ENCODE results near the gene PRKAR2B.
"Not testable (repeated sequence)": the region's sequence is repeated elsewhere in the genome, so short reads cannot be mapped to it uniquely, and the experiment has no call there.

Gene PRKAR2B

DNA sequence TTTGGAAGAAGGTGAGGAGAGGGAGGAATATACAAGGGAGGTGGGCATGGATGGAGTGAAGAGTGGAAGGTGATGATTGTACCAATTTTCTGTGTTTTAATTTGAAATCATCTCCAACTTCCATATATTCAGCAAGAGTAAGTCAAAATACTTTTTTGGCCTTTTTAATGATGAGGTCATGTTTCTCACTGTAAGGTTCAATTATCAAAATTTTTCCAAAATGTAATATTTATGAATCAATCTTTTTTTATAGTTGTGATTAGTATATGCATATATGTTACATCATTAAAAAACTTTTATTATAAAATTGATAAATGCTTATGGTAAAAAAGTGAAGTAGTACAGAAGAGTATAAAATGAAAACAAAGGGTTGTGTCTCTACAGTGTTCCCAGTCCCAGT lies 40.7 kb downstream of the PRKAR2B start:
- no peak overlapping the region for H3K4me3 ChIP-seq (ENCODE audit: low read depth, low read length)
- DNase-seq (ENCODE audit: low read depth): no peak
- TF ChIP-seq, protein P1, sequence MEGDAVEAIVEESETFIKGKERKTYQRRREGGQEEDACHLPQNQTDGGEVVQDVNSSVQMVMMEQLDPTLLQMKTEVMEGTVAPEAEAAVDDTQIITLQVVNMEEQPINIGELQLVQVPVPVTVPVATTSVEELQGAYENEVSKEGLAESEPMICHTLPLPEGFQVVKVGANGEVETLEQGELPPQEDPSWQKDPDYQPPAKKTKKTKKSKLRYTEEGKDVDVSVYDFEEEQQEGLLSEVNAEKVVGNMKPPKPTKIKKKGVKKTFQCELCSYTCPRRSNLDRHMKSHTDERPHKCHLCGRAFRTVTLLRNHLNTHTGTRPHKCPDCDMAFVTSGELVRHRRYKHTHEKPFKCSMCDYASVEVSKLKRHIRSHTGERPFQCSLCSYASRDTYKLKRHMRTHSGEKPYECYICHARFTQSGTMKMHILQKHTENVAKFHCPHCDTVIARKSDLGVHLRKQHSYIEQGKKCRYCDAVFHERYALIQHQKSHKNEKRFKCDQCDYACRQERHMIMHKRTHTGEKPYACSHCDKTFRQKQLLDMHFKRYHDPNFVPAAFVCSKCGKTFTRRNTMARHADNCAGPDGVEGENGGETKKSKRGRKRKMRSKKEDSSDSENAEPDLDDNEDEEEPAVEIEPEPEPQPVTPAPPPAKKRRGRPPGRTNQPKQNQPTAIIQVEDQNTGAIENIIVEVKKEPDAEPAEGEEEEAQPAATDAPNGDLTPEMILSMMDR (IDR thresholded peaks at IDR 0.05; ENCODE audit: insufficient read depth, low read depth, low read length, missing control alignments): no peak

DNA sequence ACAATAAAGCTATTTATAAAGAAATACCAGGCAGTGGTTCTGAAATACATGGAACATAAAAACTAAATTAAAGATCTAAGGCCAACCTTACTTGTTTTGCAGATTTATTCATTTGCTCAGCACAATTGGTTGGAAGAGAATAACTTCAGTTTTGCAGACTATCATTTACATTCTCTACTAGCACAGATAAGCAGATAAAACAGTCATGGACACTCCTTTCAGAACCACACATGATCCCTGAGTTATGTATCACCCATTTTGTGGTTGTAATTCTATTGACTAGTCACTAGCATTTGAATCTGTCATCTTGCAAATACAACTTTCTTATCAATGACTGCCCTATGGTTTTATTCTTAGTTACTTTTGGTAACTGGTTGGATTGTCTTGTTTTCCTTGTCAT lies 45.1 kb downstream of the PRKAR2B start:
- H3K4me3 ChIP-seq (ENCODE audit: low read depth, low read length): no peak overlapping the region
- no peak for DNase-seq (ENCODE audit: low read depth)
- TF ChIP-seq, protein P1 (IDR thresholded peaks at IDR 0.05; ENCODE audit: insufficient read depth, low read depth, low read length, missing control alignments): no peak

DNA sequence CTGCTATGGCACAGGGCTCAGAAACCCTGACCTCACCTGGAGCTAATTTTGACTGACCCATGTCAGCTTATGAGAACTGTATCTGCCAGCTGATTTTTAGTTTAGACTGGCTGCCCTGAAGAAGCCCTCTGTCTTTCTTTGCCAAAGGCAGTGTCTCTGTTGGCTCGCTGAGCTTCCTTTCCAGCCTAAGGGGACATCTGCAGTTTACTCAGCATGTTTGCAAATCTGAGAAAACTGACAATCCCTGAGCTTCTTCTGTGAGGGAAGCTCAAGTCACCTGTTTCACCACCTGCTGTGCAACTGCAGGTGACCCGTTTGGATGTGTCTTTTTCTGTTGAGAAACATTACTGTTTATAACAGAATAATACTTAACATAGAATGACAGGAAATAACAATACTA lies 46.0 kb downstream of the PRKAR2B start:
- no peak overlapping the region for H3K4me3 ChIP-seq (ENCODE audit: low read depth, low read length)
- no peak for DNase-seq (ENCODE audit: low read depth)
- TF ChIP-seq, protein P1 (IDR thresholded peaks at IDR 0.05; ENCODE audit: insufficient read depth, low read depth, low read length, missing control alignments): no peak

DNA sequence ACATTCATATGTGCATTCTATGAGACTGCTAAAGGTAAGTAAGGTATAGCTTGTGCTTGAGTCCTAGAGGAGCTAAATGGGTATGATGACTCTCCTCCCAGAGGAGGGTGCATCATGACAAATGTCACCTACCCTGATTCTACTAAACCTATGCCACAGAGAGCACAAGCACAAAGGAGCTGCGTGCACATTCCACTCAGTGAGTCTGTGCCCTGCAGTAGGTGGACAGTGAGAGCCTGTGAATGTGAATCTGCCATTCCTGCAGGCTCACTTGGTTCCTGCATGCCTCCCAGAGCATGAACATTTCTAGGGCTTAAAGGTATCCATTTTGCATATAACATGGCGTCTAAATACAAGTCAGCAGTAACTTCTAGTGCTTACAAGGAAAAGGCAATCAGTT lies 46.8 kb downstream of the PRKAR2B start:
- DNase-seq (ENCODE audit: low read depth): no peak
- TF ChIP-seq, protein P1 (IDR thresholded peaks at IDR 0.05; ENCODE audit: insufficient read depth, low read depth, low read length, missing control alignments): no peak

DNA sequence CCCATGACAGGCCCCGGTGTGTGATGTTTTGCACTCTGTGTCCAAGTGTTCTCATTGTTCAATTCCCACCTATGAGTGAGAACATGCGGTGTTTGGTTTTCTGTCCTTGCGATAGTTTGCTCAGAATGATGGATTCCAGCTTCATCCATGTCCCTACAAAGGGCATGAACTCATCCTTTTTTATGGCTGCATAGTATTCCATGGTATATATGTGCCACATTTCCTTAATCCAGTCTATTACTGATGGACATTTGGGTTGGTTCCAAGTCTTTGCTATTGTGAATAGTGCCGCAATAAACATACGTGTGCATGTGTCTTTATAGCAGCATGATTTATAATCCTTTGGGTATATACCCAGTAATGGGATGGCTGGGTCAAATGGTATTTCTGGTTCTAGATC lies 49.2 kb downstream of the PRKAR2B start:
- not testable (repeated sequence) for DNase-seq (ENCODE audit: low read depth); H3K4me3 ChIP-seq (ENCODE audit: low read depth, low read length)

More for the DNA sequence above, 46.8 kb downstream of the PRKAR2B start:
- no peak overlapping the region for H3K4me3 ChIP-seq (ENCODE audit: low read depth, low read length)

DNA sequence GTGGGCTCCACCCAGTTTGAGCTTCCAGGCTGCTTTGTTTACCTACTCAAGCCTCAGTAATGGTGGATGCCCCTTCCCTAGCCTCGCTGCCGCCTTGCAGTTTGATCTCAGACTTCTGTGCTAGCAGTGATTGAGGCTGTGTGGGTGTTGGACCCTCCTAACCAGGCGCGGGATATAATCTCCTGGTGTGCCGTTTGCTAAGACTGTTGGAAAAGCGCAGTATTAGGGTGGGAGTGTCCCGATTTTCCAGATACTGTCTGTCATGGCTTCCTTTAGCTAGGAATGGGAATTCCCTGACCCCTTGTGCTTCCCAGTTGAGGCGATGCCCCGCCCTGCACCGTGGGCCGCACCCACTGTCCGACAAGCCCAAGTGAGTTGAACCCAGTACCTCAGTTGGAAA lies 54.6 kb downstream of the PRKAR2B start:
- DNase-seq (ENCODE audit: low read depth); H3K4me3 ChIP-seq (ENCODE audit: low read depth, low read length): not testable (repeated sequence)

DNA sequence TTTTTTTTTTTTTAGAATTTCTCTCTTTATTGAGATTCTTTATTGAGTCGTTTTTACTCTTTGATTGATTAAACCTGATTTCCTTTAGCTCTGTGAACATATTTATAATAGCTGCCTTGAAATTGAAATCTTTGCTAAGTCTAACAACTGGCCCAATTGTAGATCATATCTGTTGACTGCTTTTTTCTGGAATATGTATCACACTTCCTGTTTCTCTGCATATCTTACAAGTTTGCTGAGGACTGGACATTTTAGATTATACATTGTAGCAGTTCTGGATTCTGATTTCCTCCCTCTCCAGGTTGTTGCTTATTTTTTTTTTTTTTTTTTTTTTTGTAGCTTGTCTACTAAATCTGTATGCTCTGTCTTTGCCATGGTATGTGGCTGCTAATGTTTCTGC lies 56.3 kb downstream of the PRKAR2B start:
- TF ChIP-seq, protein P1 (IDR thresholded peaks at IDR 0.05; ENCODE audit: insufficient read depth, low read depth, low read length, missing control alignments): no peak
- DNase-seq (ENCODE audit: low read depth): no peak
- H3K4me3 ChIP-seq (ENCODE audit: low read depth, low read length): no peak overlapping the region

DNA sequence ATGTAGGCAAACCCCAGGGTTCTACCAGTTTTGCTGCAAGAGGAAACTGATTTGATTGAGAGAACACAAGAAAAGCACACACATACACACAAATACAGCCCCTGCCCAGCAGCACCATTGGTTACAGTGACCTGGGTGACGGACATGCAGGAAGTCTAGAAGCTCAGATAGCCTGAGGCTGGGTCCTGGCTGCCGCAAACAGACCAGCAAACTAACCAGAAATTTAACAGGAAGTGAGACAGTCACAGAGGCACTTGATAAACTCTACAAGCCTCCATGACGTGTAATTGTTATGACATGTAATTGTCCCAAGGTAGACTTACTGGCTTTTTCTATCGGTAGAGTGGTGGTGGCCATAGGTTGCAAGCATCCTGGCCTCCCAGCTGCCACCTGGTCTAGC lies 58.9 kb downstream of the PRKAR2B start:
- DNase-seq (ENCODE audit: low read depth): no peak
- no peak overlapping the region for H3K4me3 ChIP-seq (ENCODE audit: low read depth, low read length)

More for the DNA sequence above, 58.9 kb downstream of the PRKAR2B start:
- TF ChIP-seq, protein P1 (IDR thresholded peaks at IDR 0.05; ENCODE audit: insufficient read depth, low read depth, low read length, missing control alignments): no peak
